ENCODE data around the gene PCBD2.

PCBD2 gene

DNA sequence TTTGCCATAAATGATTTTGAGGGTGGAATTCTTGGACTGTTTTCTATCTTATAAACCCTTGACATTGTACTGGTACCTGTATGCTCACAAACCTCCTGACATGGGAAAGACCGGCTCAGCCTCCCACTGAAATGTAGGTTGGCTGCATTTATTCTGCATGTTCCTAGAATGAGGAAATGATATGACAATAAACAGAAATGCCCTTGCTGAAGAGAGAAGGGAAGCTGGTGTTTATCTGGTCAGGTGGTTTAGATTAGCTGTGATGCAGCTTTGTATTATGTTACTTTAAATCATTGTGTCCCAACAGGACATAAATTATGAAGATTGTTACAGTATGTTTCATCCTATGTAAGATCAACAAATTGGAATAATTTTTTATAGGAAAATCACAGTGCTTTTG lies 39.7 kb downstream of the PCBD2 start:
- no peaks in the 10 kb centered on the region for H3K9me3 ChIP-seq (ENCODE audit: control insufficient read depth, low read length)

DNA sequence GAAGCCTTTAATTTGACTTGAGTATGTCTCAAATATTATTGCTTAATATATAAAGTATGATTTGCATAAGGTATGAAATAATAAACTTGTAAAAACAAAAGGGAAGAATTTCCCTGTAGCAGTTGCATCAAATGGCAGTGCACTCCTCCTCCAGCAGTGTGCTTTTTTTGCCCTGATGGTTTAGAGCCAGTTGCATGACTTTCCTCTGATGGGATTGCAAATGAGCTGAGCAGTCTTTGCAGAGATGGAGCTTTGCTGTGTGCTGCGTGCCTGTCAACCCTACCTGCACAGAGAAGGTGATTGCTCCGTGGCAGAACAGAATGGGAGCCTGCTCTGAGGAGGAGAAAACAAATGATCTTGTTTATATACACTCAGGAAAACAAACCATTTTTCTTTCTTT lies 40.1 kb downstream of the PCBD2 start:
- no peak overlapping the region for H3K9ac ChIP-seq (ENCODE audit: low read length)
- H3K4me3 ChIP-seq (ENCODE audit: low read length): no peak overlapping the region
- no peaks in the 10 kb centered on the region for H3K9me3 ChIP-seq (ENCODE audit: control insufficient read depth, low read length)
- no peaks in the 10 kb centered on the region for H3K4me1 ChIP-seq (ENCODE audit: control insufficient read depth, insufficient read depth, low read length)
- no peaks in the 10 kb centered on the region for H3K27me3 ChIP-seq (ENCODE audit: control insufficient read depth, insufficient read depth, low read length)
- peaks cover 2% of the 10 kb centered on the region for H3K36me3 ChIP-seq (ENCODE audit: control insufficient read depth, insufficient read depth, low read length)

More for the DNA sequence above, 39.7 kb downstream of the PCBD2 start:
- no peak overlapping the region for H3K4me3 ChIP-seq (ENCODE audit: low read length)
- no peaks in the 10 kb centered on the region for H3K4me1 ChIP-seq (ENCODE audit: control insufficient read depth, insufficient read depth, low read length)
- H3K36me3 ChIP-seq (ENCODE audit: control insufficient read depth, insufficient read depth, low read length): no peaks in the 10 kb centered on the region
- H3K27me3 ChIP-seq (ENCODE audit: control insufficient read depth, insufficient read depth, low read length): no peaks in the 10 kb centered on the region
- H3K9ac ChIP-seq (ENCODE audit: low read length): no peak overlapping the region

DNA sequence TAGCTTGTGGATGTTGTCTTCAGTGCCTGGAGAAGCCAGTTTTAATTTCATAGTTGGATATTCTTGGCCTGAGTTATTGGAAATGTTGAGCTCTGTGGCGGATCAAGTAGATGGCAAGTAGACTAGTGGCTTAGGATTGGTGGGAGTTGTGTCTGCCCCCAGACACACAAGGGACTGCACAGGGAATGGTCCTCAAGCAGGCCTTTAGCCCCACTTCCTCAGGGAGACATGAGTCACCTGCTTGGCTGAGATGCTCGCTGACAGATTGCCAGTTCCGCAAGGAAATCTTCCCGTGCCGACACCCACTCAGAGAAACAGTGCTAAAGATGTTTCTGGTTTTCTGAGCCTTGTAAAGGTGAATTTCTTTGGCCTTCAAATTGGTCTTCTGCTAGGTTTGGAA lies 44.0 kb downstream of the PCBD2 start:
- H3K9ac ChIP-seq (ENCODE audit: low read length): no peak overlapping the region
- no peaks in the 10 kb centered on the region for H3K9me3 ChIP-seq (ENCODE audit: control insufficient read depth, low read length)
- no peaks in the 10 kb centered on the region for H3K4me1 ChIP-seq (ENCODE audit: control insufficient read depth, insufficient read depth, low read length)
- H3K36me3 ChIP-seq (ENCODE audit: control insufficient read depth, insufficient read depth, low read length): peaks cover 4% of the 10 kb centered on the region
- H3K27me3 ChIP-seq (ENCODE audit: control insufficient read depth, insufficient read depth, low read length): no peaks in the 10 kb centered on the region
- no peak overlapping the region for H3K4me3 ChIP-seq (ENCODE audit: low read length)

DNA sequence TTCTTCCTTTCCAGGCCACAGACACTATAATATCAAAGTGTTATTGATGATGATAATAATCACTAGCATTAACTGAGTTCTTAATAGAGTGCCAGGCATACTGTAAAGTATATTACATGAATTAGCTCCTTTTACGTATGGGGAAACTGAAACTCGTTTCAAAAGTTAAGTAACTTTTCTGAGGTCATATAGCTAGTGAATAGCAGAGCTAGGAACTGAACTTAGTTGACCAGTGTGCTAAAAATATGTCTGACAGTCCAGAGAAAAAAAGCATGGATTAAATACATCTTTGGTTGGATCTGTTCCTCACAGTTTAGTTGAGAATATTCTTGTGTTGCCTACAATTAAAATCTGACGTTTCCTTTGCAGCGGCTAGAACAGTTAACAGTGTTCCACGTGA lies 44.4 kb downstream of the PCBD2 start:
- no peaks in the 10 kb centered on the region for H3K9me3 ChIP-seq (ENCODE audit: control insufficient read depth, low read length)
- H3K36me3 ChIP-seq (ENCODE audit: control insufficient read depth, insufficient read depth, low read length): peaks cover 4% of the 10 kb centered on the region
- no peak overlapping the region for H3K9ac ChIP-seq (ENCODE audit: low read length)
- no peak overlapping the region for H3K4me3 ChIP-seq (ENCODE audit: low read length)
- H3K4me1 ChIP-seq (ENCODE audit: control insufficient read depth, insufficient read depth, low read length): no peaks in the 10 kb centered on the region
- H3K27me3 ChIP-seq (ENCODE audit: control insufficient read depth, insufficient read depth, low read length): no peaks in the 10 kb centered on the region

DNA sequence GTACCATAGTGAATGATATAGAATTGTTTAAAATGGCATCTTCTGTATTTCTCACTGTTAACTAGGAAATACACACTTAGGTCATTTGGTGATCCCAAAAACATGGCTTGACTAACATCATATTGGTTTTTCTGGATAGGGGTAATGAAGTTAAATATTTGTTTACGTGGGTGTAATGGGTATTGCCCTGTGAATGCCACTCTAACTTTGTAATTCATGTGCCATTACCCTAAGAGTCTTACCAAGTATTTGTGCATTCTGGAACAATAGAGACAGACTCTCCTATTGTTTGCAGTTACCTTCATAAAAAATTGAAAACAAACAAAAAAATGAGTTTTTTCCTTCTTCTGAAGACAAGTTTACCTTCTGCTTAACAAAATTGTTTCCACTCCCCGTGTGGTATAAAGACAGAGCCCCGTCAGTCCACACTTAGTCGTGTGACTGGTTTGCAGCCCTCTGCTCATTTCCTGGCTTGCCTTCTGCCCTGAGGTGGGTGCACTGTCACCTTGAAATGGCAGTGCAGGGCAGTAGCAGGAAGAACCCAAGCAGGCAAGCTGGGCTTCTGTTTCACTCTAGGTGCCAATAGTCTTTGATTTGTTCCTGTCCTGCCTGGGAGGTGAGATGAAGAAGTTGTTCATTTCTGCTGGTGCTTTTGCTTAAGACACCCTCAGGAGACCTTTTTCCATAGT lies 53.1 kb downstream of the PCBD2 start:
- Histone ChIP-seq H3K4me3 (ENCODE audit: low read length) (no peak overlapping the region), H3K9ac (ENCODE audit: low read length) (no peak overlapping the region), H3K36me3 (ENCODE audit: control insufficient read depth, insufficient read depth, low read length) (no peaks in the 10 kb centered on the region), H3K4me1 (ENCODE audit: control insufficient read depth, insufficient read depth, low read length) (no peaks in the 10 kb centered on the region), H3K27me3 (ENCODE audit: control insufficient read depth, insufficient read depth, low read length) (no peaks in the 10 kb centered on the region), H3K9me3 (ENCODE audit: control insufficient read depth, low read length) (no peaks in the 10 kb centered on the region)

DNA sequence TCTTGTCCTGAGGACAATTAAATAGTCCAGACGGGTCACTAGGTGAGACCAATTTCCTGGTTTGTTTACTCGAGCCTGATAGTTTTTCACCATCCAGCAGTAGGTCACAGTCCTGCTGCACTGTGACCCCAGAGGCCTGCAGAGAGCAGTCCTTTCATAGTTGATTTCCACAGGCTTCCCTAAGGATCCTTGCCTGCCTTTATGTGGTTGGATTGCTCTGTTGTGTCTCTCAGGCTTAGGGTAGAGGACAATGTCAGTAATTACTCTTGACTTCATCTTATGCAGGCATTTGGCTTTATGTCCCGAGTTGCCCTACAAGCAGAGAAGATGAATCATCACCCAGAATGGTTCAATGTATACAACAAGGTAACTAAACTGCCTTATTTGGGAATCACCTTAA lies 53.8 kb downstream of the PCBD2 start:
- H3K9me3 ChIP-seq (ENCODE audit: control insufficient read depth, low read length): no peaks in the 10 kb centered on the region
- H3K27me3 ChIP-seq (ENCODE audit: control insufficient read depth, insufficient read depth, low read length): no peaks in the 10 kb centered on the region
- H3K4me1 ChIP-seq (ENCODE audit: control insufficient read depth, insufficient read depth, low read length): no peaks in the 10 kb centered on the region
- no peak overlapping the region for H3K9ac ChIP-seq (ENCODE audit: low read length)
- no peaks in the 10 kb centered on the region for H3K36me3 ChIP-seq (ENCODE audit: control insufficient read depth, insufficient read depth, low read length)
- no peak overlapping the region for H3K4me3 ChIP-seq (ENCODE audit: low read length)

DNA sequence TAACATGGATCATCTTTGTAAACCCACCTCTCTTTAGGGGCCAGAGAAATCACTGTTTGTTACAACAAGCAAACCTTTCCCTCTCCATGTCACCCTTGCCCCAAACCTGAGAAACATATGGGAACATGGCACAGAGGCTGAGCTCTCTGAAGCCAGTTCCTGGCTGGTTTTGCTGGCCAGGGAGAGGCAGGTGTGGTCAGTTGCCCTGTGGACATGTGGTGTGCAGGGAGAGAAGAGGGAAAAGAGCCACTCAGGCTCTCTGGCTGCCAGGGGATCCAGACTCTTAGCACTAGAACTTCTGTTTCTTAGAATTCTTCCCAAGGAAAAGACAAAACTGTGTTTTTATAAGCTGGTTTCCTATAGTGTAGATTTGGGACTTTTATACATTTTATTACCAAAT lies 58.2 kb downstream of the PCBD2 start:
- no peak overlapping the region for H3K4me3 ChIP-seq (ENCODE audit: low read length)

DNA sequence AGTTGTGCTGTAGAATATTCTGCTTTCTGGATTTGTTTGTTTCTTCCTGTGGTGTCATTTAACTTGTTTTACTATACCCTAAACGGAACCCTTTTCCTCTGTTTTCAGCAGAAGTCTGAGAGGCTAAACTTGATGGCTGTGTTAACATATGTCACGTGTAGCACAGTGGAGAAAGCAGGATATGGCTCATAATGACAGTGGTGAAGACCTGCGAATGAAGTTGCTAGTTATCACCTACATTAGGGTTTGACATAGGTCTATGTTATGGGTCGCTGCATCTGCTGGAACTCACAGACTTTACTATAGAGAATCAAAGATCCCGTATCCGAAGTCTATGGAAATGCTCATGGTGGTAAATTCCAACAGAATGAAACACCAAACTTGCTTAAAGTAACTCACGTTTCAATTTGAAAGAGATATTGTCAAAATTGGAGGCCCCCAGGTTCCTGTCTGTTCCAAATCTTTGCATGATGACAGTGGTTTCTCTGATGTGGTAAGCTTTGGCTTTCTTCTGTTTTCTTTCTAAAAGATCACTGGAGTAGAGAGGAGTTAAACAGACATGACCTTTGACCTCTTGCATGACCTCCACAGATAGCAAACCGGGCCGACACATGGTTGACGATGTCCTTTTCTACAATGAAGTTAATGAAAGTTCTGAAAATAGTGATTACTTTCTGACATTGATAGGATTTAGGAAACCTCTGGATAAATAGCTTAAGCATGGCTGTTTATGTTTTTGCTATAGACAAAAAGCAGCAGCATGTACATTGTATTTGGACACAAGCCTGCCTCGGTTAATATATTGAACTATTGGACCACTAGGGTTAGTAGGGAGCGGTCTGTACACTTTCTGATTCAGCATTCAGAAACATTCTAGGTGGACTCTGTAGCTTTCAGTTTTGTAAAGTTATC lies 59.7 kb downstream of the PCBD2 start:
- Histone ChIP-seq H3K36me3 (ENCODE audit: control insufficient read depth, insufficient read depth, low read length) (no peaks in the 10 kb centered on the region), H3K4me3 (ENCODE audit: low read length) (no peak overlapping the region), H3K9ac (ENCODE audit: low read length) (no peak overlapping the region), H3K9me3 (ENCODE audit: control insufficient read depth, low read length) (no peaks in the 10 kb centered on the region), H3K4me1 (ENCODE audit: control insufficient read depth, insufficient read depth, low read length) (no peaks in the 10 kb centered on the region), H3K27me3 (ENCODE audit: control insufficient read depth, insufficient read depth, low read length) (no peaks in the 10 kb centered on the region)

More for the DNA sequence above, 58.2 kb downstream of the PCBD2 start:
- Histone ChIP-seq H3K4me1 (ENCODE audit: control insufficient read depth, insufficient read depth, low read length) (no peaks in the 10 kb centered on the region), H3K9me3 (ENCODE audit: control insufficient read depth, low read length) (no peaks in the 10 kb centered on the region), H3K9ac (ENCODE audit: low read length) (no peak overlapping the region), H3K36me3 (ENCODE audit: control insufficient read depth, insufficient read depth, low read length) (no peaks in the 10 kb centered on the region), H3K27me3 (ENCODE audit: control insufficient read depth, insufficient read depth, low read length) (no peaks in the 10 kb centered on the region)

DNA sequence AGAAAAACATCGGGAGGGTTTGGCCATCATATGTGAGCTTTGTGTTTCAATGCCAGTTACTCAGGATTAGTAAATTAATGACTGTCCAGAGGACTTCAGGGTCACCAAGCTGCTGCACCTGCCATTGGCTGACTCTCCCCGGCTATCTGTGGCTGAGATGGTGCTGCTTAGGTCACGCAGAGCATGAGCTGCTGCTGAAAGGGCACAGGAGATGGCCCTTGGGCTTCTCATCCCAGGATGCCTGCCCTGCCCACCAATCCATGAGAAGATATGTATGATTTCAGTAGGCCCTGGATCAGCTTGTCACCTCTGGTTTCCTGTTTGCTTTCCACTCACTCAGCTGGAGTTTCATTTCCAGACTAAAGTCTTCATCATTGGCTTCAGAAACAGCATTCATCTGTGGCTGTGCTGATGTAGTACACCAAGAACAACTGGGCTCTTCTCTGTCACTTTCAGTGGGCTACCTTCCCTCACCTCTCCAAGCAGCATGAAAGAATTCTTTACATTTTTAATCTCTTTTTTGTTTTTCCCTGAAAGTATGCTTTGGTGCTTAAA lies 60.4 kb downstream of the PCBD2 start:
- Histone ChIP-seq H3K27me3 (ENCODE audit: control insufficient read depth, insufficient read depth, low read length) (no peaks in the 10 kb centered on the region), H3K9ac (ENCODE audit: low read length) (no peak overlapping the region), H3K9me3 (ENCODE audit: control insufficient read depth, low read length) (no peaks in the 10 kb centered on the region), H3K36me3 (ENCODE audit: control insufficient read depth, insufficient read depth, low read length) (no peaks in the 10 kb centered on the region), H3K4me3 (ENCODE audit: low read length) (no peak overlapping the region), H3K4me1 (ENCODE audit: control insufficient read depth, insufficient read depth, low read length) (no peaks in the 10 kb centered on the region)

DNA sequence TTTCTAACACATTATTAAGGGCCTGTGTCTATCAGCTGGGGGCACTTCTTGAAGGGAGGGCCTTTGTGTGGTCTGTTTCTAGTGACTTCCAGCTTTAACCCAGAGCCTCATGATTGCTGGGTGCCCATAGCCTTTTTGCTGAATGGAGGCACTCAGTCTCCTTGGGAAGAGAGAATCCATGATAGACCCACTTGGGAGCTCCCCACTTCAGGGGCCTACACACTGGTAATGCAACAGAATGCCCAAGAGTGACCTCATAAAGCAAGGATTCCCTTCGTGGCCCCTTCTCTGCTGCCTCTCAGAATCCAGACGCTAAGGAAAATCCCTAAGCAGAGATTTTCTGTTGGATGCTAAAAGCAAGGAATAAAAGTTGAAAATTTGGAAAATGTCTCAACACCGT lies 62.7 kb downstream of the PCBD2 start, which contains the start of gene CATSPER3:
CATSPER3 (plus strand) TSS at position 301 of the 400 bp plus-strand sequence; CDS start at position 386, 85 bp downstream.
- H3K4me3 ChIP-seq (ENCODE audit: low read length): no peak within 1 kb of the TSS
- H3K9me3 ChIP-seq (ENCODE audit: control insufficient read depth, low read length): no peaks in the 10 kb centered on the region
- no peaks in the 10 kb centered on the region for H3K27me3 ChIP-seq (ENCODE audit: control insufficient read depth, insufficient read depth, low read length)
- no peaks in the 10 kb centered on the region for H3K36me3 ChIP-seq (ENCODE audit: control insufficient read depth, insufficient read depth, low read length)
- H3K9ac ChIP-seq (ENCODE audit: low read length): no peak within 1 kb of the TSS
- no peaks in the 10 kb centered on the region for H3K4me1 ChIP-seq (ENCODE audit: control insufficient read depth, insufficient read depth, low read length)

DNA sequence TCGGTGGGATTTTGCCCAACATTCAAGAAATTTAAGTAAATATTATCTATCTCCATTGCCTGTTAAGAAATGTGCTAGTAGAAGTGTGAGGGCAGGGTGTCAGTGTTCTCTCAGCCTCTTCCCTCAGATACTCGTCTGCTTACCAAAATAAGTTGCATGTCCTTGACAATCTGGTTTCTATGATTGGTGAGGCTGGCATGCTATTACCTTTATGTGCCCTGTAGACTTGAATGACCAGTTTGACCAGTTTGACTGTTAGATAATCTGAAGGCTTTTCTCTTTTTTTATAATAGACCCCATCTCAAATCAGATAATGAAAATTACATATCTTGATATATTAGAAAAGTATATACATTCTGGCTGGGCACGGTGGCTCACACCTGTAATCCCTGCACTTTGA lies 63.1 kb downstream of the PCBD2 start:
- Histone ChIP-seq H3K4me1 (ENCODE audit: control insufficient read depth, insufficient read depth, low read length) (no peaks in the 10 kb centered on the region), H3K9ac (ENCODE audit: low read length) (no peak overlapping the region), H3K4me3 (ENCODE audit: low read length) (no peak overlapping the region), H3K9me3 (ENCODE audit: control insufficient read depth, low read length) (no peaks in the 10 kb centered on the region), H3K27me3 (ENCODE audit: control insufficient read depth, insufficient read depth, low read length) (no peaks in the 10 kb centered on the region), H3K36me3 (ENCODE audit: control insufficient read depth, insufficient read depth, low read length) (no peaks in the 10 kb centered on the region)

DNA sequence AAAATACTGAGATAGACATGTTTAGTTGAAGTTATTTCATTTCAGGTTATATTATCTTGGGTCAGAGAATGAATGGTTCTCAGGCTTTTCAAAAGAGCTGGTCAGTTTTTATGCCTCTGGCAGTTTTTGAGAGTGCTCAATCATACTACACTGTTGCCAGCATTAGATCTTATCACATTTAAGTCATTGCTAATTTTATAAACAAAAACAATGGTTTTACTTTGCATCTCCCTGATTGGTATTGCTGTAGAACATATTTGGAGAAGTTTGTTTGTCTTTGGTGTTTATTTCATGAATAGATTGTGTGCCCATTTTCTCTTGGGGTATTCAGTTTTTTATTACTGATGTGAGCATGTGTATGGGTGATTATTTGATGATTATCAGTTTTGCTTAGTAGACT lies 64.2 kb downstream of the PCBD2 start:
- H3K27me3 ChIP-seq (ENCODE audit: control insufficient read depth, insufficient read depth, low read length): no peaks in the 10 kb centered on the region
- H3K9me3 ChIP-seq (ENCODE audit: control insufficient read depth, low read length): no peaks in the 10 kb centered on the region
- H3K4me1 ChIP-seq (ENCODE audit: control insufficient read depth, insufficient read depth, low read length): no peaks in the 10 kb centered on the region
- no peak overlapping the region for H3K9ac ChIP-seq (ENCODE audit: low read length)
- H3K36me3 ChIP-seq (ENCODE audit: control insufficient read depth, insufficient read depth, low read length): no peaks in the 10 kb centered on the region
- no peak overlapping the region for H3K4me3 ChIP-seq (ENCODE audit: low read length)

Data from mucosa of stomach (tissue), 1 donor.